ENCODE results near the gene RNF112. TPM values are rescaled to one million over a fixed set of nuclear protein-coding genes. Genes with fewer than 3 reads are reported as not detected.

Gene RNF112
- total RNA-seq, 1 donor from 2014 or later = 1.6 TPM

DNA sequence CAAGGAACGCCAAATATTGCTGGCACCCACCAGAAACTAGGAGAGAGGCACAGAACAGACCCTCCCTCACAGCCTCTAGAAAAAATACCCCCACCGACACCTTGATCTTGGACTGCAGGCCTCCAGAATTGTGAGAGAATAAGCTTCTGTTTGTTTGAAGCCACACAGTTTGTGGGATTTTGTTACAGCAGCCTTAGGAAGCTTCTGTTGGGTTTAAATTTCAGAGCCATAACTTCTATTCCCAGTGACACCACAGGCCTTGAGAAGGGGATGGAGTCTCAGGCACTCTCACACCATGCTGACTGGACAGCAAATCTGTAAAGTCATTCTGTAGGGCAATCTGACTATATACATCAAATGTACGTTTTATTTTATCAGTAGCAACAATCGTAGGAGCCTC, 38.6 kb downstream of the RNF112 start:
- TF ChIP-seq, protein P1, sequence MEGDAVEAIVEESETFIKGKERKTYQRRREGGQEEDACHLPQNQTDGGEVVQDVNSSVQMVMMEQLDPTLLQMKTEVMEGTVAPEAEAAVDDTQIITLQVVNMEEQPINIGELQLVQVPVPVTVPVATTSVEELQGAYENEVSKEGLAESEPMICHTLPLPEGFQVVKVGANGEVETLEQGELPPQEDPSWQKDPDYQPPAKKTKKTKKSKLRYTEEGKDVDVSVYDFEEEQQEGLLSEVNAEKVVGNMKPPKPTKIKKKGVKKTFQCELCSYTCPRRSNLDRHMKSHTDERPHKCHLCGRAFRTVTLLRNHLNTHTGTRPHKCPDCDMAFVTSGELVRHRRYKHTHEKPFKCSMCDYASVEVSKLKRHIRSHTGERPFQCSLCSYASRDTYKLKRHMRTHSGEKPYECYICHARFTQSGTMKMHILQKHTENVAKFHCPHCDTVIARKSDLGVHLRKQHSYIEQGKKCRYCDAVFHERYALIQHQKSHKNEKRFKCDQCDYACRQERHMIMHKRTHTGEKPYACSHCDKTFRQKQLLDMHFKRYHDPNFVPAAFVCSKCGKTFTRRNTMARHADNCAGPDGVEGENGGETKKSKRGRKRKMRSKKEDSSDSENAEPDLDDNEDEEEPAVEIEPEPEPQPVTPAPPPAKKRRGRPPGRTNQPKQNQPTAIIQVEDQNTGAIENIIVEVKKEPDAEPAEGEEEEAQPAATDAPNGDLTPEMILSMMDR (IDR thresholded peaks at IDR 0.05; ENCODE audit: borderline replicate concordance) = no peak
- Histone ChIP-seq H3K27ac (replicated peaks) (no peak overlapping the region), H3K9me3 (replicated peaks) (peaks cover 11% of the 10 kb centered on the region), H3K27me3 (ENCODE audit: low read depth) (peaks cover 14% of the 10 kb centered on the region), H3K4me3 (no peak overlapping the region), H3K4me1 (no peaks in the 10 kb centered on the region), H3K36me3 (no peaks in the 10 kb centered on the region)
- DNase-seq = no peak
- intact Hi-C loops (cut with micrococcal nuclease) = no loop called here

DNA sequence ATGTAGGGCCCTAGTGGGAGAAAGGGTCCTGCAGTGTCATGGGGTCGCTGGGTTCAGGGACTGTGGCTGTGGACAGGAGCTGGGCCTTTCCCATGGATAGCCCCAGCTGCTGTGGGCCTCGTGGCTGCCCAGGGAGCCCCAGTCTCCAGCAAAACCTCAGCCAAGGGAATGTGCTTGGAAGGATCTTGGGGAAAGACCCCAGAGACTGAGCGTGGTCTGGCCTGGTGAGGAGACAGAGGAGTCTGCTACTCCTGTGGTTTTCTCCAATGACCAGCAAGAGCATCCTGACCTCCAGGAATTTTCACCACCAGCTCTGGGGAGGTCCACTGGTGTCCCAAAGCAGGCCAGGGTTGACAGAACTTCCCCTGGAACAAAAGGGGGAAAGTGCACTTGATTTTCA, 42.3 kb downstream of the RNF112 start:
- no peaks in the 10 kb centered on the region for H3K9me3 ChIP-seq (replicated peaks)
- intact Hi-C loops (cut with micrococcal nuclease) = no loop called here
- no peaks in the 10 kb centered on the region for H3K4me1 ChIP-seq
- no peak overlapping the region for H3K27ac ChIP-seq (replicated peaks)
- no peaks in the 10 kb centered on the region for H3K36me3 ChIP-seq
- H3K27me3 ChIP-seq (ENCODE audit: low read depth) = peaks cover 14% of the 10 kb centered on the region
- no peak for DNase-seq
- H3K4me3 ChIP-seq = no peak overlapping the region
- TF ChIP-seq, protein P1 (IDR thresholded peaks at IDR 0.05; ENCODE audit: borderline replicate concordance) = no peak

DNA sequence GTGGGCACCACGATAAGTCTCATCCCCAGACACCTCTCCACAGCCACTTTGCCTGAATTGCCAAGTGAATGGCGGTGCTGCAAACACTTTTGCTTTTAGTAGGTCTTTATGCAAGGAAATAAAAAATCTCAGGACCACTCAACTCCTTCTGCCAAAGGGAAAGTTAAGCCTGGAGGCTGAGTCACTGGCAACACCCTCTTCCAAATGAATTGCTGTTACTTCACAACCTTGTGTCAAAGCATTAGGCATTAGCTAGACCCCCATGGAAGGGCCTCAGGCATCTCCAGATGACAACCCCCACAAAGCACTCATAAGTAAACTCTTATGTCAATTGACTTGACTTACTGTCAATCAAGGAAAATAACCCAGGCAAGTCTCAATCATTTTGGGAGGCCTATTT, 43.0 kb downstream of the RNF112 start:
- DNase-seq = no peak
- Histone ChIP-seq H3K27ac (replicated peaks) (no peak overlapping the region), H3K36me3 (no peaks in the 10 kb centered on the region), H3K9me3 (replicated peaks) (no peaks in the 10 kb centered on the region), H3K4me3 (no peak overlapping the region), H3K4me1 (no peaks in the 10 kb centered on the region), H3K27me3 (ENCODE audit: low read depth) (peaks cover 14% of the 10 kb centered on the region)
- intact Hi-C loops (cut with micrococcal nuclease) = no loop called here
- TF ChIP-seq, protein P1 (IDR thresholded peaks at IDR 0.05; ENCODE audit: borderline replicate concordance) = no peak

DNA sequence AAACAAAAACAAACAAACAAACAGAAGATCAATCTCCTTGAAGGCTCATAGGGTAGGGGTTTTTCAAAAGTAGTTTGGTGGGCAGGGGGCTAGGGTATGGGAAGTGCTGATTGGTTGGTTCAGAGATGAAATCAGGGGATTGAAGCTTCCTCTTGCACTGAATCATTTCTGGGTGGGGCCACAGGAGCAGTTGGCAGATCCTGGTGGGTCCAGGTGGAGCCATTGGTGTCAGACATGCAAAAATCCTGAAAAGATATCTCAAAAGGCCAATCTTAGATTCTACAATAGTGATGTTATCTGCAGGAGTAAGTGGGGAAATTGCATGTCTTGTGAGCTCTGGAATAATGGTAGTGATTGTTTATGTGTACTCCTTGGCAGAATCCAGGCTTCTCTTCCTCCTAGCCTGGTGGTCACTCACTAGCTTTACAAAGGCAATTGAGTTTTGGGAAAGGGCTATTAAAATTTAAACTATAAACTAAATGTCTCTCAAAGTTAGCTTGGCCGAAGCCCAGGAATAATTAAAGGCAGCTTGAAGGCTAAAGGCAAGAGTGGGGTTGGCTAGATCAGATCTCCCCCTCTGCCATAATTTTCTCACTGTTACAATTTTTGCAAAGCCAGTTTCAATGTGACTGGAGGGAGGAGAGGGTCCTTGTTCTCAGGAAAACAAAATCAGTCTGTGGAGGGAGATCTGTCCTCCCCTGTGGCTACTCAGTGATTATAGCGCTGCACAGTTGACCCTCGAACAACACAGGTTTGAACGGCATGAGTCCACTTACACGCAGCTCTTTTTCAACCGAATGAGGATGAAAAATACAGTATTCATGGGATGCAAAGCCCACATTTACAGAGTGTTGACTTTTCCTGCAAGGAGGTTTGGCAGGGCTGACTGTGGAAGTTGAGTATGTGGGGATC, 45.2 kb downstream of the RNF112 start:
- no peaks in the 10 kb centered on the region for H3K4me1 ChIP-seq
- H3K9me3 ChIP-seq (replicated peaks) = no peaks in the 10 kb centered on the region
- intact Hi-C loops (cut with micrococcal nuclease) = no loop called here
- DNase-seq = no peak
- H3K27me3 ChIP-seq (ENCODE audit: low read depth) = peaks cover 14% of the 10 kb centered on the region
- no peaks in the 10 kb centered on the region for H3K36me3 ChIP-seq
- H3K27ac ChIP-seq (replicated peaks) = no peak overlapping the region
- H3K4me3 ChIP-seq = no peak overlapping the region
- TF ChIP-seq, protein P1 (IDR thresholded peaks at IDR 0.05; ENCODE audit: borderline replicate concordance) = no peak

DNA sequence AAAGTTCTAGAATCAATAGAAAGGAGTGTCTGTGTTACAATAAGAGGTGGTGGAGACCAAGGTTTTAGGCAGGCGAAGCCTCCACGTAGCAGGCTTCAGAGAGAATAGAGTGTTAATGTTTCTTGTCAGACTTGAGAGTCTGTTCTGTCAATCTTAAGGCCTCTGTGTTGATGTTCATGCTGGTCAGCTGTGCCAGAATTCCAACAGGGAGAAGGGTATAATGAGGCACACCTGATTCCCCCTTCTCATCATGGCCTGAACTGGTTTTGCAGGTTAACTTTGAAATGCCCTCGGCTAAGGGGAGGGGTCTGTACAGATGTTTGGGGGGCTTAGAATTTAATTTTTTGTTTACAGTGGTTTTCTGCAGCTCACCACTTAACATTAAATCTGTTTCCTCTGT, 46.0 kb downstream of the RNF112 start:
- H3K27me3 ChIP-seq (ENCODE audit: low read depth) = peaks cover 6% of the 10 kb centered on the region
- DNase-seq = no peak
- no peak overlapping the region for H3K4me3 ChIP-seq
- no peaks in the 10 kb centered on the region for H3K4me1 ChIP-seq
- H3K9me3 ChIP-seq (replicated peaks) = no peaks in the 10 kb centered on the region
- intact Hi-C loops (cut with micrococcal nuclease) = no loop called here
- H3K36me3 ChIP-seq = no peaks in the 10 kb centered on the region
- no peak overlapping the region for H3K27ac ChIP-seq (replicated peaks)
- TF ChIP-seq, protein P1 (IDR thresholded peaks at IDR 0.05; ENCODE audit: borderline replicate concordance) = no peak
